ENCODE results near the gene TXK.

TXK gene

DNA sequence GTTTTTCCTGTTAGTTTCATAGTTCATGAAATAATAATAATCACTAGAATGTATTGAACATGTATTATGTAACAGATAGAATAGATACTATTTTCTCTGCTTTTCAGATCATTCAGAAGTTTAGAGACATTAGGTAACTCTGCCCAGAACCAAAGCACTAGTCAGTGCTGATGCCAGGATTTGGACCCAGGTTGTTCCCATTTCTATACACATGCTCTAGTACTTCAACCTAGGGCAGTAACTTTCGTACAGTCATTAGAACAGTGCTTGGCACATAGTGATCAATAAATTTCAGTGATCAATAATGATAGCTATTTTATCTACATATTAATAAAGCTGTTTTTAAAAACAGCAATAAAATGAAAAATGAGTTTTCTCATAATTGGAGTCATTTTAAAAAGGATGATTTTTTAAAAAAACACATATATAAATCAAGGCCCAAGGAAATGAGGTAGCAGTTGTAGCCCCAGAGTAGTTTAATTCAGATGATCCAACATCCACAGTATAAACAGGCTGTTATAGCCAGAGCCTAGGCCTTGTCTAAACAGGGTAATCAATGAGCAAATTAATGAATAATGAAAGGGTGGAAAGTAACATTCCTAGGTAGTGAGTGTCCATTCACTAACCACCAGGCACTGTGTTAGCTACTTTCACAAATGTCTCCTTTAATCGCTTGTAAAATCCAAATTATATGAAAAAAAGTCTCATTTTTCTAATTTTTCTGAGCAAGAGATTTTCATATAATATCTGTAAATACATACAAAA lies 25.6 kb downstream of the TXK start:
- no peak overlapping the region for H3K4me3 ChIP-seq (ENCODE audit: low read length)
- no peak for DNase-seq (ENCODE audit: low read depth)
- TF ChIP-seq CTCF (conservative IDR thresholded peaks at IDR 0.05; ENCODE audit: low read depth, low read length) = no peak

GRCh38 chr4:48105230-48105629 lies 28.8 kb downstream of the TXK start:
- no peak overlapping the region for H3K4me3 ChIP-seq (ENCODE audit: low read length)
- no peak for TF ChIP-seq CTCF (conservative IDR thresholded peaks at IDR 0.05; ENCODE audit: low read depth, low read length)
- DNase-seq (ENCODE audit: low read depth) = no peak

GRCh38 chr4:48103483-48104139 lies 30.4 kb downstream of the TXK start:
- no peak for TF ChIP-seq CTCF (conservative IDR thresholded peaks at IDR 0.05; ENCODE audit: low read depth, low read length)
- no peak for DNase-seq (ENCODE audit: low read depth)
- H3K4me3 ChIP-seq (ENCODE audit: low read length) = no peak overlapping the region

GRCh38 chr4:48102303-48102702 lies 31.7 kb downstream of the TXK start:
- no peak for DNase-seq (ENCODE audit: low read depth)
- H3K4me3 ChIP-seq (ENCODE audit: low read length) = no peak overlapping the region
- TF ChIP-seq CTCF (conservative IDR thresholded peaks at IDR 0.05; ENCODE audit: low read depth, low read length) = peak; percentile 39

GRCh38 chr4:48100256-48100655 lies 33.8 kb downstream of the TXK start:
- TF ChIP-seq CTCF (conservative IDR thresholded peaks at IDR 0.05; ENCODE audit: low read depth, low read length) = no peak
- H3K4me3 ChIP-seq (ENCODE audit: low read length) = no peak overlapping the region
- DNase-seq (ENCODE audit: low read depth) = no peak

- DNase-seq (ENCODE audit: low read depth) = no peak
- no peak overlapping the region for H3K4me3 ChIP-seq (ENCODE audit: low read length)
- TF ChIP-seq CTCF (conservative IDR thresholded peaks at IDR 0.05; ENCODE audit: low read depth, low read length) = no peak
These were observed 38.6 kb downstream of the TXK start for GRCh38 chr4:48095441-48095840.

DNA sequence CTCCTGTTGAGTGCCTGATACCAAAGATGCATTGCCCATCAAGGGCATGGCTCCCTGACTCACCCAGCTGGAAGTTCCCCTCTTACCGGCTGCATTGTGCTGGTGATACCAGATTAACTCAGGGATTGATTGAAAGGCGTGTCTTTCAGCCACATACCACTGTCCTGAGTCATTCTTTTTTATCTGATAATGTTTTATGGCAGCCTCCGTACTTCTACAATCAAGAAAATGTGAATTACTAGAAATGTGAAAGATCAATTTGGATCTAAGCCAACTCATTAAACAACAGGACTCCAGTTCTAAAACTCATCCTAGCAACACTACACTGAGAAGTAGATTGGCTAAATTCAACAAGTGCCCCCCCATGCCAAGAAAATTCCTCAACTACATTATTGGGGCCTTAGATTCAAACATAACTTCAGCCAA lies 40.0 kb downstream of the TXK start:
- no peak for TF ChIP-seq CTCF (conservative IDR thresholded peaks at IDR 0.05; ENCODE audit: low read depth, low read length)
- no peak overlapping the region for H3K4me3 ChIP-seq (ENCODE audit: low read length)
- DNase-seq (ENCODE audit: low read depth) = peak; percentile 80
